T-helper 2 cell treated with Interferon-gamma antibody and Interleukin-4, amounts not matched to agents 5 μg/mL and 100 μg/mL, for 36 hours (primary cell): ENCODE results near the gene ULK2.
"Not testable (repeated sequence)": the region's sequence is repeated elsewhere in the genome, so short reads cannot be mapped to it uniquely, and the experiment has no call there.

Experiments used
- DNase-seq: peaks from one replicate; pipeline ENCODE4 v3.0.0; 2021; ENCODE audit warnings: low spot score
- H3K27ac Mint-ChIP-seq: one replicate; pipeline ENCODE4 v1.8.0; 2021; ENCODE audit warnings: mild to moderate bottlenecking, mixed read lengths
- H3K27me3 Mint-ChIP-seq: one replicate; pipeline ENCODE4 v1.8.0; 2021; ENCODE audit warnings: low read depth, mixed read lengths
- H3K36me3 Mint-ChIP-seq: one replicate; pipeline ENCODE4 v1.8.0; 2021; ENCODE audit warnings: low read depth, mixed read lengths
- H3K4me1 Mint-ChIP-seq: one replicate; pipeline ENCODE4 v1.8.0; 2021; ENCODE audit warnings: low read depth, mixed read lengths
- H3K4me3 Mint-ChIP-seq: one replicate; pipeline ENCODE4 v1.8.0; 2022; ENCODE audit warnings: mild to moderate bottlenecking, moderate library complexity, mixed read lengths
- H3K9me3 Mint-ChIP-seq: one replicate; pipeline ENCODE4 v1.8.0; 2021; ENCODE audit warnings: mixed read lengths

Gene ULK2

DNA sequence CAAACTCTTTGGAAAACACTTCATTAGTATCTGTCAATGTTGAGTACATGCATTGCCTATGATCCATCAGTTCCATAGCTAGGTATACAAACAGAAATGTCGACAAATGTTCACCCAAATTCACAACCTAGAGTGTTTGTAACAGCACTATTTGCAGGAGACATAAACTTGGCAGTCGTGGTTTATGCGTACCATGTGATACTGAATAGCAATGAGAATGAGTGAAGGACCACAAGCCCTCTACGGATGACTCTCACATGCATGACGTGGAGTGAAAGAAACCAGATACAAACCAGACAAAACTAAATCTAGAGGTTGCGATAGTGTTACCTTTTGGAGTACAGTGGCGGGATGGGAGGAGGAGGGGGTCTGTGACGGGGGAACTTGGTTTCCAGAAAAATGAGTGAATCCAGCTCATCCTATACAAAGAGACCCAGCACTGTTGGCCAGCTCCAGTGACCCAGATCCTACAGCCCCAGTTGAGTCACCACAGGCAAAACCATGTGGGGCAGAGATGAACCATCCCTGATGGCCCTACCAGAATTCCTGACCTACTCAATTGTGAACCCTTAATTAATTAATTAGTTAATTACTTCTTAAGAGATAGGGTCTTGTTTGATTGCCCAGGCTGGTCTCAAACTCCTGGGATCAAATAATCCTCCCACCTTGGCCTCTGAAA is 15.9 kb upstream of the ULK2 start:
- H3K27ac Mint-ChIP-seq = no peak overlapping the region
- no peak for DNase-seq
- no peak overlapping the region for H3K4me3 Mint-ChIP-seq
- H3K36me3 Mint-ChIP-seq = no peaks in the 10 kb centered on the region
- H3K4me1 Mint-ChIP-seq = no peaks in the 10 kb centered on the region
- H3K9me3 Mint-ChIP-seq = no peaks in the 10 kb centered on the region
- H3K27me3 Mint-ChIP-seq = peaks cover 13% of the 10 kb centered on the region

DNA sequence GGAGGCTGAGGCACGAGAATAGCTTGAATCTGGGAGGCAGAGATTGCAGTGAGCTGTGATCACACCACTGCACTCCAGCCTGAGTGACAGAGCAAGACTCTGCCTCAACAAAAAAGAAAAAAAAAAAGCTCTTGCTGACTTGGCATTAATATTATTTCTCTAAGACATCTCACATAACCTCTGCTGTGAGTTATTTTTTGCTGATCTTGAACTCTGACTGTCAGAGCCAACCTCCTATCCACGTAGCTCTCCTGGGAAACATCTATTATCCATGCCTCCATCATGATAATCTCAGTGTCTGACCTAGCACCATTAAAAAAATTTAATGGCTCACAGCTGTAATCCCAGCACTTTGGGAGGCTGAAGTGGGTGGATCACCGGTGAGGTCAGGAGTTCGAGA is 12.7 kb upstream of the ULK2 start:
- H3K36me3 Mint-ChIP-seq = no peaks in the 10 kb centered on the region
- no peak for DNase-seq
- H3K27ac Mint-ChIP-seq = no peak overlapping the region
- peaks cover 14% of the 10 kb centered on the region for H3K27me3 Mint-ChIP-seq
- H3K4me3 Mint-ChIP-seq = no peak overlapping the region
- peaks cover 17% of the 10 kb centered on the region for H3K4me1 Mint-ChIP-seq
- no peaks in the 10 kb centered on the region for H3K9me3 Mint-ChIP-seq

DNA sequence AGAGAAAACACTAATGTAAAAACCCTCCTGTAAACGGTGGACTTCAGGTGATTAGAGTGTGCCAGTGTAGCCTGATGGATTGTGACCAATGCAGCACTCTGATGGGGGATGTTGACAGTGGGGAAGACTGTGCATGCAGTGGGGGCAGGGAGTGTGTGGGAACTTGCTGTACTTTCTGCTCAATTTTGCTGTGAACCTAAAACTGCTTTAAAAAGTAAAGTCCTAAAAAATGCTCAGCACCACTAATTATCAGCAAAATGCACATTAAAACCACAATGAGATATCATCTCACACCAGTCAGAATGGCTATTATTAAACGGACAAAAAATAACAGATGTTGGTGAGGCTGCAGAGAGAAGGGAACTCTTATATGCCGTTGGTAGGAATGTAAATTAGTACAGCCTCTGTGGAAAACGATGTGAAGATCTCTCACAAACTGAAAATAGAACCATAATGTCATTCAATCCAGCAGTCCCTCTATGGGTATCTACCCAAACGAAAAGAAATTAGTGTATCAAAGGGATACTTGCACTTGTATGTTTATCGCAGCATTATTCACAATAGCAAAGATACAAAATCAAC is 9.7 kb upstream of the ULK2 start:
- Mint-ChIP-seq H3K27ac (no peak overlapping the region), H3K36me3 (no peaks in the 10 kb centered on the region), H3K4me3 (no peak overlapping the region)

GRCh38 chr17:19876529-19877161 is 8.9 kb upstream of the ULK2 start:
- Mint-ChIP-seq H3K36me3 (no peaks in the 10 kb centered on the region), H3K27me3 (peaks cover 14% of the 10 kb centered on the region), H3K27ac (peak overlapping the region; percentile 50), H3K4me3 (peak overlapping the region; percentile 78), H3K4me1 (peaks cover 17% of the 10 kb centered on the region), H3K9me3 (no peaks in the 10 kb centered on the region)
- peak; percentile 8 for DNase-seq

More for the DNA sequence above, 9.7 kb upstream of the ULK2 start:
- DNase-seq = no peak
- peaks cover 17% of the 10 kb centered on the region for H3K4me1 Mint-ChIP-seq
- H3K27me3 Mint-ChIP-seq = peaks cover 14% of the 10 kb centered on the region
- H3K9me3 Mint-ChIP-seq = no peaks in the 10 kb centered on the region

DNA sequence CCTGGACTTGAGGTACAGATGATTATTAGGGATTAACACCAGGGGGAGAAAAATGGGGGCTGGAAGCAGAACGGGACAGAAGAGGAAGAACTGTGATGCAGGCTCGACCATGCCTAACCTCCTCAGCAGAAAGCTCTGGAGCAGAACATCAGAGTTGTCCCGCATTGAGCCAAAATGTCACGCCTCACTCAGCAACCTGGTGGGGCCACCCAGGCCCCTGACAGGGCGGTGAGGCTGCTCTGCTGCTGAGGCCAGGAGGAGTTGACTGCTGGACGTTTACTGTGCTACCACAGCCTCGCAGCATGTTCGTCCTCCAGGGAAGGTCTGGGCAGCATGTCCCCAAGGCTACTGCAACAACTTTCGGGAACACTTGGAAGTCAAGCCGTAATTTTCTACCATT is 6.5 kb upstream of the ULK2 start:
- no peaks in the 10 kb centered on the region for H3K36me3 Mint-ChIP-seq
- no peak for DNase-seq
- H3K27ac Mint-ChIP-seq = no peak overlapping the region
- H3K27me3 Mint-ChIP-seq = peaks cover 5% of the 10 kb centered on the region
- H3K4me1 Mint-ChIP-seq = peaks cover 17% of the 10 kb centered on the region
- H3K4me3 Mint-ChIP-seq = no peak overlapping the region
- no peaks in the 10 kb centered on the region for H3K9me3 Mint-ChIP-seq

DNA sequence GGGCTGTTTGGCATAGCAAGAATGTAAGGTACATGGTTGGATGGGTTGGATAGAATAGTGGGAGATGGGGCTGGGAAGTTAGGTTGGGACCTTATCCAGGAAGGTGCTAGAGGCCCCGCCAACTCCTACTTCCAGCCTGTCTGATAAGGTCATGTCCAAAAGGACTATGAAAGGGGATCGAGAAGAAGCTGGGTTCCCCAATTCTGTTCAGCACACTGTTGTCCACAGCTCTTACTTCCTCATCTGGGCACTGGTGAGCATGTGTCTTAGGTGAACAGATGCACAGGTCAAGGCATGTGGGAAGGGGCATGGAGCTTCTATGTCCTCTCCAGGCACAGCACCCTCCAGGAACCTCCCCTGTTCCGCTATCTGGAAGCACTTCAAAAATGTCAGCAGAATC is 5.6 kb upstream of the ULK2 start:
- H3K9me3 Mint-ChIP-seq = no peaks in the 10 kb centered on the region
- H3K4me1 Mint-ChIP-seq = peaks cover 17% of the 10 kb centered on the region
- no peaks in the 10 kb centered on the region for H3K36me3 Mint-ChIP-seq
- no peak overlapping the region for H3K27ac Mint-ChIP-seq
- no peak overlapping the region for H3K4me3 Mint-ChIP-seq
- DNase-seq = no peak
- H3K27me3 Mint-ChIP-seq = no peaks in the 10 kb centered on the region

GRCh38 chr17:19868079-19868395 is 301 bp upstream of the ULK2 start:
- Mint-ChIP-seq H3K27me3 (no peaks in the 10 kb centered on the region), H3K4me3 (peak overlapping the region; percentile 63), H3K4me1 (peaks cover 11% of the 10 kb centered on the region), H3K36me3 (peaks cover 2% of the 10 kb centered on the region), H3K9me3 (no peaks in the 10 kb centered on the region), H3K27ac (no peak overlapping the region)
- no peak for DNase-seq

GRCh38 chr17:19867079-19867328 is 732 bp downstream of the ULK2 start:
- Mint-ChIP-seq H3K27ac (peak overlapping the region; percentile 83), H3K4me1 (peaks cover 11% of the 10 kb centered on the region), H3K27me3 (no peaks in the 10 kb centered on the region), H3K9me3 (no peaks in the 10 kb centered on the region), H3K4me3 (peak overlapping the region; percentile 85), H3K36me3 (peaks cover 2% of the 10 kb centered on the region)
- DNase-seq = peak; percentile 48

DNA sequence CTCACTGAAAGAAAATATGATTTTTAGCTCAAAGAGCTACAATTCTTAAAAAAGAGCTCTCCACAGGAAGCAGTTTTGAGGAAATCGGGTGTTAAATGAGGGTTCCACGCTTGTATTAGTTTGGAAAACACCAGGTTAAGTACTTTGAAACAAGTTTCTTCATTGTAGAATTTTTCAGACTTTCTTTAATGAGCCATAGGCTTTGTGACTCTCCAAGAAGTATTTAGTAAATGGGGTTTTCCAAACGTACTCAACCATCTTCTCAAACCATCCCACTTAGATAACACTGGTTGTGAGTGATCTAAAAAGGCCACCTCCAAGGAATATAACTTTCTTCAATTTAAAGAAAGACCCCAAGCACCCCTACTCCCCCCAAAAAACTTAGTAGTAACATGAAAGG is 2.7 kb downstream of the ULK2 start:
- Mint-ChIP-seq H3K4me3 (peak overlapping the region; percentile 14), H3K27me3 (no peaks in the 10 kb centered on the region), H3K27ac (no peak overlapping the region), H3K9me3 (no peaks in the 10 kb centered on the region), H3K36me3 (peaks cover 2% of the 10 kb centered on the region), H3K4me1 (peaks cover 11% of the 10 kb centered on the region)
- no peak for DNase-seq

- H3K4me3 Mint-ChIP-seq = not testable (repeated sequence)
Observed at GRCh38 chr17:19860647-19861177, 7.0 kb downstream of the ULK2 start.

GRCh38 chr17:19857640-19858039 is 10.1 kb downstream of the ULK2 start:
- H3K36me3 Mint-ChIP-seq = peaks cover 4% of the 10 kb centered on the region
- no peaks in the 10 kb centered on the region for H3K27me3 Mint-ChIP-seq
- H3K4me3 Mint-ChIP-seq = no peak overlapping the region
- H3K4me1 Mint-ChIP-seq = no peaks in the 10 kb centered on the region
- no peak overlapping the region for H3K27ac Mint-ChIP-seq
- H3K9me3 Mint-ChIP-seq = no peaks in the 10 kb centered on the region
- no peak for DNase-seq

More at GRCh38 chr17:19860647-19861177, 7.0 kb downstream of the ULK2 start:
- H3K27ac Mint-ChIP-seq, DNase-seq, H3K36me3 Mint-ChIP-seq, H3K9me3 Mint-ChIP-seq, H3K4me1 Mint-ChIP-seq, H3K27me3 Mint-ChIP-seq: not testable (repeated sequence)

GRCh38 chr17:19833914-19834313 is 33.8 kb downstream of the ULK2 start:
- Mint-ChIP-seq H3K4me3 (no peak overlapping the region), H3K36me3 (peaks cover 26% of the 10 kb centered on the region), H3K9me3 (peaks cover 9% of the 10 kb centered on the region), H3K4me1 (no peaks in the 10 kb centered on the region), H3K27ac (no peak overlapping the region), H3K27me3 (no peaks in the 10 kb centered on the region)
- DNase-seq = no peak

- Mint-ChIP-seq H3K27me3 (no peaks in the 10 kb centered on the region), H3K36me3 (peaks cover 19% of the 10 kb centered on the region), H3K4me3 (no peak overlapping the region), H3K27ac (no peak overlapping the region), H3K9me3 (peaks cover 9% of the 10 kb centered on the region), H3K4me1 (no peaks in the 10 kb centered on the region)
- DNase-seq = no peak
Observed at GRCh38 chr17:19830061-19830460, 37.7 kb downstream of the ULK2 start.

DNA sequence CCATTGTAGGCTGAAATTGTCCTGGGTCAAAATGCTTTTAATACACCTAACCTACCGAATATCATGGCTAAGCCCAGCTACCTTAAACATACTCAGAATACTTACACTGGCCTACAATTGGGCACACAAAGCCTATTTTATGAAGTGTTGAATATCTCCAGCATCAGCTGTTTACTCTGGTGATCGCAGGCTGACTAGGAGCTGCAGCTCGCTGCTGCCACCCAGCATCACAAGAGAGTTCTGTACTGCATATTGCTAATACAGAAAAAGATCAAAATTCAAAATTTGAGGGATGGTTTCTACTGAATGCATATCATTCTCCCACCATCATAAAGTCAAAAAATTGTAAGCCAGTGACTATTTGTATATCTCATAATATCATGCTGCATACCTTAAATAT is 55.3 kb downstream of the ULK2 start:
- no peak overlapping the region for H3K27ac Mint-ChIP-seq
- DNase-seq = no peak
- H3K27me3 Mint-ChIP-seq = no peaks in the 10 kb centered on the region
- H3K9me3 Mint-ChIP-seq = no peaks in the 10 kb centered on the region
- no peaks in the 10 kb centered on the region for H3K4me1 Mint-ChIP-seq
- no peak overlapping the region for H3K4me3 Mint-ChIP-seq
- peaks cover 20% of the 10 kb centered on the region for H3K36me3 Mint-ChIP-seq
